ENCODE results near the gene GRAMD1A.
"Not testable (repeated sequence)": the region's sequence is repeated elsewhere in the genome, so short reads cannot be mapped to it uniquely, and the experiment has no call there.

The GRAMD1A gene

DNA sequence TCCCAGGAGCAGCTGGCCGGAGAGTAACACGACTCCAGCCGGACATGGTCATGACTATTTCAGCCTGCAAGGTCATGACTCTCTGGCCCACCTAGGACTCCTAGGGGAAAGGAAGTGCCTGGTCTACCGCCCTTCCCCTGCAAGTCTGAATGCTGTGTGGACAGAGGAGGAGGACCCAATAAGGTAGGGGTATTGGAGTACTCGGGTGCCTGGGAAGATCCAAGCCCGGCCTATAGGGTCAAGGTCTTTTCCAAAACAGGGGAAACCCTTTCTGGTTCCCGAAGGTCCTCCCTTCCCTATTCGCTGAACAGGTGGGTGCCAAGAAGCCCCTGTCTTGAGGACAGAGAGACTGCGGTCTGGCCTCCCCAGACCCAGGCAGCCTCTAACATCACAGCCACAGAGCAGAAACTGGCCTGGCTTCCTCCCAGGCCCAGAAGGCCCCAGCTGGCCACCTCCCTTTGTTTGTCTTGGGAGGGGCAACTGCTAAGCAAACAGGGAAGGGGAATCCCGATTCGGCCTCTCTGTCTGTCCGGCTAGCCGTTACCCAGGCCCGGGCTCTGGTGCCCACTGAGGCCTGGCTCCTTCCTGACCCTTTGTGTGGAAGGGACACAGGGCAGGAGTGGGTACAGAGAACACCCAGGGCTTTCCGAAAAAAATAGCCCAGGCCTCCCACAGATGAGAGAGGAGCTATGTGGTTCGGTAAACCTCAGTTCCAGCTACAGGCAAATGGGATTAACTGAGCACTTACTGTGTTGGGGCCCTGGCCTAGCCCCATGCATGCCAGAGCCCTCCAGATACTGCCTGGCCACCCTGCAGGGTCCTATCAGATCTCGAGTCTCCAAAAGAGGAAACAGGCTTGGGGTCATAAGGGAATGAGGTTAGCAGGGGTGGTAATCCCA is 5.2 kb upstream of the GRAMD1A start:
- TF ChIP-seq, protein P1, sequence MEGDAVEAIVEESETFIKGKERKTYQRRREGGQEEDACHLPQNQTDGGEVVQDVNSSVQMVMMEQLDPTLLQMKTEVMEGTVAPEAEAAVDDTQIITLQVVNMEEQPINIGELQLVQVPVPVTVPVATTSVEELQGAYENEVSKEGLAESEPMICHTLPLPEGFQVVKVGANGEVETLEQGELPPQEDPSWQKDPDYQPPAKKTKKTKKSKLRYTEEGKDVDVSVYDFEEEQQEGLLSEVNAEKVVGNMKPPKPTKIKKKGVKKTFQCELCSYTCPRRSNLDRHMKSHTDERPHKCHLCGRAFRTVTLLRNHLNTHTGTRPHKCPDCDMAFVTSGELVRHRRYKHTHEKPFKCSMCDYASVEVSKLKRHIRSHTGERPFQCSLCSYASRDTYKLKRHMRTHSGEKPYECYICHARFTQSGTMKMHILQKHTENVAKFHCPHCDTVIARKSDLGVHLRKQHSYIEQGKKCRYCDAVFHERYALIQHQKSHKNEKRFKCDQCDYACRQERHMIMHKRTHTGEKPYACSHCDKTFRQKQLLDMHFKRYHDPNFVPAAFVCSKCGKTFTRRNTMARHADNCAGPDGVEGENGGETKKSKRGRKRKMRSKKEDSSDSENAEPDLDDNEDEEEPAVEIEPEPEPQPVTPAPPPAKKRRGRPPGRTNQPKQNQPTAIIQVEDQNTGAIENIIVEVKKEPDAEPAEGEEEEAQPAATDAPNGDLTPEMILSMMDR (IDR thresholded peaks at IDR 0.05; ENCODE audit: insufficient read depth, low read length, missing control alignments): no peak
- no peak overlapping the region for H3K4me3 ChIP-seq (ENCODE audit: low read depth, low read length)
- ChIA-PET POLR2A (no interaction called here), CTCF (interaction anchor here (0.6 to 1.9 kb wide), 5 partner anchors 18 to 48 kb away, joined by 3 to 6 read pairs (median 4); no protein-coding TSS in a partner anchor)
- DNase-seq (ENCODE audit: low read depth, low spot score): no peak

DNA sequence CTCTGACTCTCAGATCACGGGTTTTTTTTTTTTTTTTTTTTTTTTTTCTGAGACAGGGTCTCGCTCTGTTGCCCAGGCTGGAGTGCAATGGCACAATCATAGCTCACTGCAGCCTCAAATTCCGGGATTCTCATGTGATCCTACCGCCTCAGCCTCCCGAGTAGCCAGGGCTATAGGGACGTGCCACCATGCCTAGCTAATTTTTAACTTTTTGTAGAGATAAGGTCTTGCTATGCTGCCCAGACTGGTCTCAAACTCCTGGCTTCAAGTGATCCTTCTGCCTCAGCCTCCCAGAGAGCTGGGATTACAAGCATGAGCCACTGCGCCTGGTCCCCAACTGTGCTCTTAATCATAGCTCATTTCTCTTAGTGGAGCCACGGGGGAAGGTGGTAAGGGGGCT is 4.6 kb upstream of the GRAMD1A start:
- CTCF ChIA-PET: interaction anchor here (0.6 to 1.9 kb wide), 4 partner anchors 18 to 49 kb away, joined by 3 to 6 read pairs (median 4); no protein-coding TSS in a partner anchor
- DNase-seq (ENCODE audit: low read depth, low spot score): no peak
- H3K4me3 ChIP-seq (ENCODE audit: low read depth, low read length): no peak overlapping the region
- TF ChIP-seq, protein P1 (IDR thresholded peaks at IDR 0.05; ENCODE audit: insufficient read depth, low read length, missing control alignments): no peak
- POLR2A ChIA-PET: no interaction called here

DNA sequence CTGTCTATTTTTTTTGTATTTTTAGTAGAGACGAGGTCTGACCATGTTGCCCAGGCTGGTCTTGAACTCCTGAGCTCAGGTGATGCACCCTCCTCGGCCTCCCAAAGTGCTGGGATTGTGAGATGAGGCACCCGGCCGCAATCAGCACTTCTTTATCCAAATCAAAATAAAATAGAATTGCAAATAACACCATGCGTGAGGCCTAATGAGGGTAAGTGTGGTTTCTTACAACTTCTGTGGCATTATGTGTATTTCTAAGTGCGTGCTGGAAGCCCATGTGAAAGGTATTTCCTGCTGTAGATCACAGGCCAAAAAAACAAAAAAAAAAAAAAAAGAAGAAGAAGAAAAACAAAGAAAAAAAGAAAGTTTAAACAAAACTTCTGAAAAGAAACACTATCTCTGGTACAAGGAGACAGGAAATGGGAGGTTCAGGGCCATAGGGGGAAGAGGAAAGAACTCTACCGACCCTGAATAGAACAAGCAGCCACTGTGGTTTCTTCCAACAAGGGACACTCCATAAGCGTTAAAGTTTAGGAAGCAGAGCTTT is 3.0 kb upstream of the GRAMD1A start:
- CTCF ChIA-PET: interaction anchor here (1.9 kb wide), 1 partner anchor 16 kb away, joined by 6 read pairs; no protein-coding TSS in a partner anchor
- TF ChIP-seq, protein P1 (IDR thresholded peaks at IDR 0.05; ENCODE audit: insufficient read depth, low read length, missing control alignments): no peak
- H3K4me3 ChIP-seq (ENCODE audit: low read depth, low read length): no peak overlapping the region
- DNase-seq (ENCODE audit: low read depth, low spot score): no peak
- POLR2A ChIA-PET: no interaction called here

DNA sequence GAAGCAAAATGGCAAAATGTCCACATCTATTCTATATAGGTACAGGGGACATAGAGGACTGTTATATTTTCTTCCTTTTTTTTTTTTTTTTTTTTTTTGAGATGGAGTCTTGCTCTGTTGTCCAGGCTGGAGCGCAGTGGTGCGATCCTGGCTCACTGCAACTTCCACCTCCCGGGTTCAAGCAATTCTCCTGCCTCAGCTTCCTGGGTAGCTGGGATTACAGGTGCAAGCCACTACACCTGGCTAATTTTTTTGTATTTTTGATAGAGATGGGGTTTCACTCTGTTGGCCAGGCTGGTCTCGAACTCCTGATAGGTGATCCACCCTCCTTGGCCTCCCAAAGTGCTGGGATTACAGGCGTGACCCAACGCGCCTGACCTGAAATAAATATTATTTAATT is 1.9 kb upstream of the GRAMD1A start:
- DNase-seq (ENCODE audit: low read depth, low spot score); POLR2A ChIA-PET; H3K4me3 ChIP-seq (ENCODE audit: low read depth, low read length): not testable (repeated sequence)
- CTCF ChIA-PET: interaction anchor here (1.5 kb wide), 1 partner anchor 26 kb away, joined by 5 read pairs; no protein-coding TSS in a partner anchor

DNA sequence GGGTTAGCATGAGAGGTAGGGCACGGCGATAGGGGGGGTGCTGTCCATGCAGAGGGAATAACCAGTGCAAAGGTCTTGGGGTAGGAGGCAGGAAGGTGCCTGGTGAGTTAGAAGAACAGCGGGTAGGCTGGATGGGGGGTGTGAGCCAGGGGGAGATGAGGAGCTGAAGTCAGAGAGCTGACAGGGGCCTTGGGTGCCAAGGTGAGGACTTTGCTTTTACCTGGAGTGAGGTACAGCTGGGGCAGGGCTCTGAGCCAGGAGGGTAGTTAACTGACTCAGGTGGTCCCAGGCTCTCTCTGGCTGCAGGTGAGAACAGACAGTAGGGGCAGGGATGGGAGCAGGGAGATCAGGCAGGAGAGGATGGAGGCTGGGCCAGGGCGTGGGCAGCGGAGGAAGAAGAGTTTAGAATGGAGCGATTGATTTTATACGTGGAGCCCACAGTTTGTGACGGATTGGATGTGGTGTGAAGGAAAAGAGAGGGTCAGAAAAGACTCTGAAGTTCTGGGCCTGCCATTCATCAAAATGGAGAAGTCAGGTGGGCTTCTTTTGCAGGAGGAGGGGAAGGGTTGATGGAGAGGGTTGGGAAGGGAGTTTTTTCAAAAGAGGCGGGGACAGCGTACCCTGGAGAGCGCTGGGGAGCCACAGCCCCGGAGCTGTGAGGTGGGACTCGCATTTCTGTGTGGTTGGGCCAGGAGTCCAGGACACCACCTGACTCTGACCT is 1.2 kb upstream of the GRAMD1A start:
- POLR2A ChIA-PET: no interaction called here
- CTCF ChIA-PET: interaction anchor here (1.5 to 4.0 kb wide), 3 partner anchors 13 to 45 kb away, joined by 5 to 30 read pairs (median 13); no protein-coding TSS in a partner anchor
- TF ChIP-seq, protein P1 (IDR thresholded peaks at IDR 0.05; ENCODE audit: insufficient read depth, low read length, missing control alignments): no peak
- peak overlapping the region; percentile 73 for H3K4me3 ChIP-seq (ENCODE audit: low read depth, low read length)
- DNase-seq (ENCODE audit: low read depth, low spot score): no peak

DNA sequence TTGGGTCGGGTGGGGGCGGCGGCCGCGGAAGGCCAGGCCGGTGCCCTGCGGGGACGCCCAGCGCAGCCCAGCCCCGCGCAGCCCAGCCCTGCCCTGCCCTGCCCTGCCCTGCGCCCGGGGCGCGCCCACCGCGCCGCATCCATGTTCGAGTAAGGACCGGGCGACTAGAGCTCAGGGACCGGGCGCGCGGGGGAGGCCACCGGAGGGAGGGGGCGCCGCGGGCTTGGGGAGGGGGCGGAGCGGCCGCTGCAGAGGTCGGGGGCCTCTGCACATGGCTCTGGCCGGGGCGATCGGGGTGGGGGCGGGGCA is 169 bp downstream of the GRAMD1A start:
- TF ChIP-seq, protein P1 (IDR thresholded peaks at IDR 0.05; ENCODE audit: insufficient read depth, low read length, missing control alignments): no peak
- peak overlapping the region; percentile 73 for H3K4me3 ChIP-seq (ENCODE audit: low read depth, low read length)
- no peak for DNase-seq (ENCODE audit: low read depth, low spot score)
- ChIA-PET CTCF (interaction anchor here (0.5 to 4.0 kb wide), 4 partner anchors 12 to 141 kb away, joined by 3 to 30 read pairs (median 8); no protein-coding TSS in a partner anchor), POLR2A (interaction anchor here (0.7 kb wide), 1 partner anchor 58 kb away, joined by 3 read pairs; no protein-coding TSS in a partner anchor)
